T-helper 1 cell treated with Interleukin-12 subunit alpha and Interleukin-12 subunit beta and Interleukin-4 antibody, amounts not matched to agents 30 μg/mL and 1 μg/mL, for 36 hours (primary cell): ENCODE results near the gene ZC3H7B.
"Not testable (repeated sequence)": the region's sequence is repeated elsewhere in the genome, so short reads cannot be mapped to it uniquely, and the experiment has no call there.

ENCODE experiments used
- H3K27ac Mint-ChIP-seq: one replicate; pipeline ENCODE4 v1.8.0; 2021; ENCODE audit warnings: mild to moderate bottlenecking, mixed read lengths
- H3K27me3 Mint-ChIP-seq: one replicate; pipeline ENCODE4 v1.8.0; 2021; ENCODE audit warnings: low read depth, mixed read lengths
- H3K36me3 Mint-ChIP-seq: one replicate; pipeline ENCODE4 v1.8.0; 2021; ENCODE audit warnings: low read depth, mixed read lengths
- H3K4me1 Mint-ChIP-seq: one replicate; pipeline ENCODE4 v1.8.0; 2021; ENCODE audit warnings: low read depth, mixed read lengths
- H3K4me3 Mint-ChIP-seq: one replicate; pipeline ENCODE4 v1.8.0; 2021; ENCODE audit warnings: mild to moderate bottlenecking, moderate library complexity, mixed read lengths
- H3K9me3 Mint-ChIP-seq: one replicate; pipeline ENCODE4 v1.8.0; 2021; ENCODE audit warnings: mixed read lengths

The ZC3H7B gene, protein sequence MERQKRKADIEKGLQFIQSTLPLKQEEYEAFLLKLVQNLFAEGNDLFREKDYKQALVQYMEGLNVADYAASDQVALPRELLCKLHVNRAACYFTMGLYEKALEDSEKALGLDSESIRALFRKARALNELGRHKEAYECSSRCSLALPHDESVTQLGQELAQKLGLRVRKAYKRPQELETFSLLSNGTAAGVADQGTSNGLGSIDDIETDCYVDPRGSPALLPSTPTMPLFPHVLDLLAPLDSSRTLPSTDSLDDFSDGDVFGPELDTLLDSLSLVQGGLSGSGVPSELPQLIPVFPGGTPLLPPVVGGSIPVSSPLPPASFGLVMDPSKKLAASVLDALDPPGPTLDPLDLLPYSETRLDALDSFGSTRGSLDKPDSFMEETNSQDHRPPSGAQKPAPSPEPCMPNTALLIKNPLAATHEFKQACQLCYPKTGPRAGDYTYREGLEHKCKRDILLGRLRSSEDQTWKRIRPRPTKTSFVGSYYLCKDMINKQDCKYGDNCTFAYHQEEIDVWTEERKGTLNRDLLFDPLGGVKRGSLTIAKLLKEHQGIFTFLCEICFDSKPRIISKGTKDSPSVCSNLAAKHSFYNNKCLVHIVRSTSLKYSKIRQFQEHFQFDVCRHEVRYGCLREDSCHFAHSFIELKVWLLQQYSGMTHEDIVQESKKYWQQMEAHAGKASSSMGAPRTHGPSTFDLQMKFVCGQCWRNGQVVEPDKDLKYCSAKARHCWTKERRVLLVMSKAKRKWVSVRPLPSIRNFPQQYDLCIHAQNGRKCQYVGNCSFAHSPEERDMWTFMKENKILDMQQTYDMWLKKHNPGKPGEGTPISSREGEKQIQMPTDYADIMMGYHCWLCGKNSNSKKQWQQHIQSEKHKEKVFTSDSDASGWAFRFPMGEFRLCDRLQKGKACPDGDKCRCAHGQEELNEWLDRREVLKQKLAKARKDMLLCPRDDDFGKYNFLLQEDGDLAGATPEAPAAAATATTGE

DNA sequence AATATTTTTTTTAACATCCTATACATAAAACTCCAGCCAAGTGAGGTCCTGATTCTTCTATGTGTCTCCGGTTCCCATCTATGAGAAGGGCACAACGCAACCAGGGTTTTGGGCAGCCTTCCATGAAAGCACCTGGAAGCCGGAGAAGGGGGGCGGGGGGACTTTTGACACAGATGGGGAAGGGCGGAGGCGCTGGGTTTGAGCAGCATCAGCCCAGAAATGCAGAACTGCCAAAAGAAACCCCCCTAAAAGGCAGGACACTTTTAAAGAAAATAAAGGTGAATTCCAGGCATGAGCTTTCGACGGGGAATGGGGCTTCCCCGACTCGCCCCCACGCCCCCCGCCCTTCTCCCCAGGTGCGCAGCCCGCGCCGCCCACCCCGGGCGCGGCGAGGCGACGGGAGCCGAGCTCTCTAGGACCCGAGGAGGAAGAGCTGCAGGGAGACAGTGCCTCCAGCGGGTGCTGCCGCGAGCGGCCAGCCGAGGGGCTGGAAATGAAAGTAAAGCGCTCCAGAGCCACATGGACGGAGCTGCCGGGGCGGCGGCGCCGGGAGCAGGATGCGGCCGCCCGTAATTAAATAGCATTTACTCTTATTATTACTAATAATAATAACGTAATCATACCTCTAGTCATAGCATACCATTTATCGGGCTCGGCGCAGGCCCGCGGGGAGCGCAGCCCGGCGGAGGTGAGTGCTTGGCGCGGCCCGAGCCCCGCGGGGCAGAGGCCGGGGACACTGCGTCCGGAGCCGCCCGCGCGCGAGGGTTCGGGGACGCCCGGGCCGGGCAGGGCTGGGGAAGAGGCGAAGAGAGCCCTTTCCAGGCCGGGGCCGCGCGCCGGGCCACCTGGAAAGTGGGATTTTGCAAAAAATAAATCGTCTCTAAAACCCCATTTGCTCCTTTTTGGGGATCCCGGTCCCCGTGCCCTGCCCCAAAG, at the start of gene ZC3H7B:
TSS of gene ZC3H7B (plus strand) at position 441 of the 936 bp plus-strand sequence. CDS start 19,136 bp downstream, outside the sequence.
- H3K4me1 Mint-ChIP-seq, result peaks cover 34% of the 10 kb centered on the region
- peaks cover 3% of the 10 kb centered on the region for H3K36me3 Mint-ChIP-seq
- H3K9me3 Mint-ChIP-seq, result no peaks in the 10 kb centered on the region
- peak within 1 kb of the TSS; percentile 78 for H3K27ac Mint-ChIP-seq
- peak within 1 kb of the TSS; percentile 70 for H3K4me3 Mint-ChIP-seq
- no peaks in the 10 kb centered on the region for H3K27me3 Mint-ChIP-seq

DNA sequence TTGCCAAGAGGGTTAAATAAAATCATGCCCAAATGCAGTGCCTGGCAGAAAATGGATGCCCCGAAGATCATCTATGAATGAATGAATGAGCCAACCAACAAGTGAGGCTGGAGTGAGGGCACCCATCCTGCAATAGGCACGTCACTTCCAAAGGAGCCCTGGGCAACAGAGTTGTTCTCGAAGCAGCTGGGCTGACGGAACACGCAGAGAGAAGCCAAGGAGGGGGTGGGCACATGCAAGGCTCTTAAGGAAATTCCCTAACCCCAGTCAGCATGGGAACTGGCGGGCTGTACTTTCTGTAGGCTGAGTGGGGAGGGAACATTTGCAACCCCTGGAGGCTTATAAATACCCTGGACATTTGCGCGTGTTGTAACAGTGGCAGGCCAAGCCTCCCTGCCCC, 49.0 kb upstream of the ZC3H7B start:
- Mint-ChIP-seq H3K4me1 (no peaks in the 10 kb centered on the region), H3K36me3 (peaks cover 38% of the 10 kb centered on the region), H3K9me3 (no peaks in the 10 kb centered on the region)

DNA sequence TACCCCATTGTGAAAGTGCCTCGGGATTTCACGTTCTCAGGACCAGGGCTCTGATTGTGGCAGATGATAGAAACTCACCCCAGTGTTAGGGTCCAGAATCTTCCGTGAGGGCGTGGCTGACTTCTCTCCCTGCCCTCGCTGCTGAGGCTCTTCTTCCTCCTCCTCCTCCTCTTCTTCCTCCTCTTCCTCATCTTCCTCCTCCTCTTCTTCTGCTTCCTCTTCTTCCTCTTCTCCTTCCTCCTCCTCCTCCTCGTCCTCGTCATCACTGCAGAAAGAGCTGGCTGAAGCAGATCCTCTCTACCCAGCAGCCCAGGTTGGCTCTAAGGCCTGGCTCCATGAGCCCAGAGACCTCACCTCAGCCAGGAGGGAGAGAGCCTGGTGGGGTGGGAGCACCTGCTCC, 47.1 kb upstream of the ZC3H7B start:
- Mint-ChIP-seq H3K36me3 (peaks cover 36% of the 10 kb centered on the region), H3K27me3 (no peaks in the 10 kb centered on the region), H3K4me3 (no peak overlapping the region), H3K27ac (no peak overlapping the region), H3K4me1 (no peaks in the 10 kb centered on the region), H3K9me3 (no peaks in the 10 kb centered on the region)

More for the DNA sequence above, 49.0 kb upstream of the ZC3H7B start:
- H3K27me3 Mint-ChIP-seq, result no peaks in the 10 kb centered on the region
- H3K27ac Mint-ChIP-seq, result no peak overlapping the region
- no peak overlapping the region for H3K4me3 Mint-ChIP-seq

DNA sequence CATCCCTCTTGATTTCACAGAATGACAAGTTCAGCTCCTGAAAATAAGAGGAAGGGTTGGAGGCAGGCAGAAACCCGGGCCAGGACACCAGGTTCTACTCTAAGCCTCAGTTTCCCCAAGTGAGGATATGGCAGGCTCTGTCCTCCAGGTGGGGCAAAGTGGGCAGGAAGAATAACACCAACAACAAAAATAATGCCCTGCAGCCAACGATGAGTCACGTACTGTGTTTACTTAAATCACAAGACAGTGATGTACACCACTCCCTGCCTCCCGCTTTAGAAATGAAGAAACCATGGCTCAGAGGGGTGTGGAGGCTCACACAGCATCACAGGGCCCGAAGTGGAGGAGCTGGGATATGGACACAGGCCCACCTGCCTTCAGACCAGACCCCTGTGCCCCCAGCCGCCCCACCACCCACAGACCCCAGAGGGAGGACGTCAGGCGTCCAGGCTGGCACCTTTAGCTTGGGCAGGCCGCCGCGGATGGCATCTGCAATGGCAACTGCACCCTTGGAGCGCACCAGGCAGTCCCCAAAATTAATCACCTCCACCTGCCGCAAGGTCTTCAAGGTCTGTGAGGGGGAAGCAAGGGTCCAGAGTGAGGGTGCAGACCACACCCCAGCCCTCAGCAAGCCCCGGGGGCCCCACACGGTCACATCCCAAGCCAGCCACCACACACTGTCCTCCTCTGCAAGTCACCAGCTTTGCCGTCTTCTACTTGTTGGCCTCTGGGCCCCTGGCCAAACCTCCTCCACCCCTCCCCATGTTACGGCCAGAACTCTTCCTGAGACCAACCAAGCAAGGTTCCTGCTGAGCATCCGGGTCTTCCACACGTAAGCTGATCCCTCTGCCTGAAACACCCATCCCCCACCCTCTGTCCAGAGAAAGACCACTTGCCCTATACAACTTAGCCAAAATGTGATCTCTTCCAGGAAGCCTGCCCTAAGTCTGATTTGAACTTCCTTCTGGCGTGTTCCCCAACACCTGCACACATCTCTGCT, 44.8 kb upstream of the ZC3H7B start:
- Mint-ChIP-seq H3K36me3 (peaks cover 28% of the 10 kb centered on the region), H3K4me3 (no peak overlapping the region), H3K27ac (no peak overlapping the region), H3K9me3 (no peaks in the 10 kb centered on the region), H3K27me3 (no peaks in the 10 kb centered on the region), H3K4me1 (no peaks in the 10 kb centered on the region)

DNA sequence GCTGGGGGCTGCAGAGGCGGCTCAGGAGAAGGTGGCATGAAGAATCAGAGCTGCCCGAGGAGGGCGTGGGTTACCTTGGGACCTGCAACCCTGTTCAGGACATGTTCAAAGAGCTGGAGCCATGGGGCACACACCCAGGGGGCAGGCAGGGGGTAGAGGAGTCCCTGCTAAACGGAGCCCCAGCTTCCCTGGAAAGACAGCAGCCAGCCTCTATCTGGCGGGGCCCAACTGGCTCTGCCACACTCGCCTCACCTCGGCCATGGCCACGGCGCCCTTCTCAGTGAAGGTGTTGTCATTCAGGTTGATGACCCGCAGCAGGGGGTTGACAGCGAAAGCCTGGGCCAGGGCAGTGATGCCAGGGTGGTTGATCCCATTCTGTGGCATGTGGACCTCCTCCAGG, 43.6 kb upstream of the ZC3H7B start:
- Mint-ChIP-seq H3K4me3 (no peak overlapping the region), H3K4me1 (no peaks in the 10 kb centered on the region), H3K27me3 (no peaks in the 10 kb centered on the region), H3K27ac (no peak overlapping the region), H3K36me3 (peaks cover 28% of the 10 kb centered on the region), H3K9me3 (no peaks in the 10 kb centered on the region)

DNA sequence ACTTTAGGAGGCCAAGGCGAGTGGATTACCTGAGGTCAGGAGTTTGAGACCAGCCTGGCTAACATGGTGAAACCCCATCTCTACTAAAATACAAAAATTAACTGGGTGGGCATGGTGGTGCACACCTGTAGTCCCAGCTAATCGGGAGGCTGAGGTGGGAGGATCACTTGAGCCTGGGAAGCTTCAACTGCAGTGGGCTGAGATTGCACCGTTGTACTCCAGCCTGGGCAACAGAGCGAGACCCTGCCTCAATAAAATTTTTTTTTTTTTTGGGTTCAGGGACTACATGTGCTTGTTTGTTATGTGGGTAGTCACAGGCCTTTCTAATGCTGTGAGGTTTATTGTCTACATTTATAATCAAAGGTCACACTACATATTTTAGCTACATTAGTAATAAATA, 41.6 kb upstream of the ZC3H7B start:
- H3K9me3 Mint-ChIP-seq, H3K4me1 Mint-ChIP-seq, H3K27me3 Mint-ChIP-seq, H3K27ac Mint-ChIP-seq, H3K4me3 Mint-ChIP-seq: not testable (repeated sequence)
- peaks cover 32% of the 10 kb centered on the region for H3K36me3 Mint-ChIP-seq

DNA sequence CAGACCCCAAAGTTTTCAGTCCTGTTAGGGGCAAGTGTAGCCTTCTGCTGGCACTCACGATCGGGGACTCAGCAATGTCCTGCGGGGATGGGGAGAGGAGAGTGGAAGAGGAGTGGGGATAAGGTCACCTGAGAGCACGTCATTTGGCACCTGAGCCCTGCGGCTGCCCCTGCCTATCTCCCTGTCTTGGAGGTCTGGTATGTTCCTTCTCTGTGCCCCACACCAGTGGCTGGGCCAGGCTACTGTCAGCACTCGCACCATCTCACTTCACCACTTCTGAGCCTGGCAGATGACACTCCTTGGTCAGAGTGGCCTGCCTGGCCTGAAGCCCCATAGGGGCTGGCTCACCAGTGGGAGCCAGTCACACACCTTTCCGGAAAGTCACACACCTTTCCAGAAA, 40.5 kb upstream of the ZC3H7B start:
- Mint-ChIP-seq H3K36me3 (peaks cover 31% of the 10 kb centered on the region), H3K4me3 (no peak overlapping the region), H3K9me3 (no peaks in the 10 kb centered on the region), H3K27me3 (no peaks in the 10 kb centered on the region), H3K4me1 (peaks cover 2% of the 10 kb centered on the region), H3K27ac (no peak overlapping the region)

DNA sequence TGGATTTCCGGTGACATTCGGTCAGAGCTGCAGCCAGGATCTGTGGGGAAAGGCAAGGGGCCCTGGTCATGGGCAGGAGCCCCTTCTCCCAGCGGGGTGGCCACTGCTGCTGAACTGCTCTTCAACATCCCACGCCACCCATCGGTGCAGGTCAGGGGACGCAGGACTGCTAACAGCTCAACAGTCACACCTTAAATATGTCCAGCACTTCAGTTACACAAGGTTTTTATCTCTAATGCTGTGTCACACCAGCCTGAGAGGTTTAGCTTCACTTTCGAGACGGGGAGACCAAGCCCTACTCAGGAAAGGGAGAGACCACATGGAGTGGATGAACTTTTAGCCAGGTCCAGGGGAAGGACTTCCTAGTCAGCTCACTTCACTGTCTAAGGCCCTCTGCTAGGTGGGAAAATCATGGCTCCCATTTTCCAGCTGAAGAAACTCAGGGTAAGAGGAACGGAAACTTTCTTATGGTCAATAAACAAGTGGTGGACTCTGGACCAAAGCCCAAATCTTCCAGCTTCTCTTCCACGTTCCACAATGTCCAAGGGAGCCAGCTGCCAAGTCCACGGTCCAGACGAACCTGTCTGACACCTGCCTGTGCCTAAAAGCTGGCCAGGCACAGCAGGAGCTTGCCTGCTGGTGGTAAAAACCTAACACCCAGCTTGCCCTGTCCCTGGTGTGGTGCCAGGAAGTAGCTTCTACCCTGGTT, 39.6 kb upstream of the ZC3H7B start:
- H3K4me1 Mint-ChIP-seq, result peaks cover 2% of the 10 kb centered on the region
- no peaks in the 10 kb centered on the region for H3K27me3 Mint-ChIP-seq
- no peak overlapping the region for H3K27ac Mint-ChIP-seq
- peaks cover 32% of the 10 kb centered on the region for H3K36me3 Mint-ChIP-seq
- no peaks in the 10 kb centered on the region for H3K9me3 Mint-ChIP-seq
- H3K4me3 Mint-ChIP-seq, result no peak overlapping the region

DNA sequence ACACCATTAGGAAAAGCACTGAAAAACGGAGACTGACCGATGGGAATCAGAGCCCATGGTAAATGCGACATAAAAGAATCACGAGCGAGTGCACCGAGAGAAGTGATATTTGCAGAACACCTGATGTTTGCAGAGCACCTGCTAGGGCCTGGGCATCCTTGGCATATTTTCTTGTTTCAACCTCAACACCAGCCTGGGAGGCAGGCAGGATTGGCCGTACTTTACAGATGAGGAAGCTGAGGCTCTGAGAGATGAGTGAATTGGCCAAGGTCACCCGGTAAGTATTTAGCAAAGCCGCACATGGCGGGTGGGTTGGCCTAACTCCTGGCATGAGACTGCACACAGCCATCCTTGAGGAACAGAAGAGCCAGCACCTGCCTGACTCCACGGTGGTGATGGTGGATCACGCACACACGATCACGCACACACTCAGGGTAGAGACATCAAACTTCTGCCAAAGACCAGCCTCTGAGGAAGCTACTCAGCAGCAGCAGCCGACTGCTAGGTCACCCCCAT, 39.0 kb upstream of the ZC3H7B start:
- H3K27ac Mint-ChIP-seq, result no peak overlapping the region

DNA sequence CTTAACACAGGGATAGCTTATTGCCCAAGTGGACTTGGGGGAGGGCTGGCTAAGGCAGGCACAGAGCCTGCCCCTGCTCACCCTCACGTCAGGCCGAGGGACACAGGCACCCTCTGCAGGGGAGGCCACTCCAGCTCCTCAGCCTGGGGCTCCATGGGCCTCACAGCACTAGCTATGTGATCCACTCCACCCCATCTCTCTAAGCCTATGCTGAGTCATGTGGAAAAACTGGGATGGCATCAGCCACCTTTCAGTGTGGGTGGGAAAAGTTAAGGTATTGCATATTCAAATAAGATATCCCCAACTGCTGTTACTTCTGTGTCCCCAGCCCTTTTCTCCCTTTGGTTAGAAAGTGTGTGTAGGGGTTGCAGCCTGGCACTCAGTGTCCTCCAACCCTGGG, 37.6 kb upstream of the ZC3H7B start:
- Mint-ChIP-seq H3K4me3 (no peak overlapping the region), H3K4me1 (peaks cover 2% of the 10 kb centered on the region), H3K27ac (no peak overlapping the region), H3K9me3 (no peaks in the 10 kb centered on the region), H3K36me3 (peaks cover 28% of the 10 kb centered on the region), H3K27me3 (no peaks in the 10 kb centered on the region)

More for the DNA sequence above, 39.0 kb upstream of the ZC3H7B start:
- H3K36me3 Mint-ChIP-seq, result peaks cover 27% of the 10 kb centered on the region
- no peaks in the 10 kb centered on the region for H3K27me3 Mint-ChIP-seq
- H3K9me3 Mint-ChIP-seq, result no peaks in the 10 kb centered on the region
- H3K4me1 Mint-ChIP-seq, result peaks cover 2% of the 10 kb centered on the region
- no peak overlapping the region for H3K4me3 Mint-ChIP-seq

DNA sequence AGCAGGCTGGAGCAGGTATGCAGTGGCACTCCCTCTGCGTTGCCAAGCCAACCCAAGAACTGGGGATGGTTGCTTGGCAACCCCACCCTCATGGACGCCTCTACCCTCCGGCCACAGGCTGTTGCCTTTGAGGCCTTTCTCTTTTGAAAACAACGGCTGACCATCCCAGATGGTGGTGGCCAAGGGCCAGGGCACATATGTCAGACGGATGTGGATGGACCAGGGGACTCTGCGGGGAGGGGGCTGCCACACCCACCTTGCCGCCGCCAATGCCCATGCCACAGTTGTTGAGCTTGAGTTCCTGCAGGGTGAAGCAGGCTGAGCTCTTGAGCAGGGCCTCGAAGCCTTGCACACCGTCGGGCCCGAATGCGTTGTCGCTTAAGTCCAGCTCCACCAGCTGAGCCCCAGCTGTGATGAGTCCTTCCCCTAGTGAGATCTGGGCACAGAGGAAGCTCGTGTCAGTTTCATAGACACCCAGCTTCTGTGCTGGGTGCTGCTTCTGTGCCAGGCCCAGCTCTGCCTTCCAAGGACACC, 36.9 kb upstream of the ZC3H7B start:
- peaks cover 2% of the 10 kb centered on the region for H3K4me1 Mint-ChIP-seq
- peaks cover 32% of the 10 kb centered on the region for H3K36me3 Mint-ChIP-seq
- no peaks in the 10 kb centered on the region for H3K9me3 Mint-ChIP-seq
- no peaks in the 10 kb centered on the region for H3K27me3 Mint-ChIP-seq
- no peak overlapping the region for H3K4me3 Mint-ChIP-seq
- H3K27ac Mint-ChIP-seq, result no peak overlapping the region

DNA sequence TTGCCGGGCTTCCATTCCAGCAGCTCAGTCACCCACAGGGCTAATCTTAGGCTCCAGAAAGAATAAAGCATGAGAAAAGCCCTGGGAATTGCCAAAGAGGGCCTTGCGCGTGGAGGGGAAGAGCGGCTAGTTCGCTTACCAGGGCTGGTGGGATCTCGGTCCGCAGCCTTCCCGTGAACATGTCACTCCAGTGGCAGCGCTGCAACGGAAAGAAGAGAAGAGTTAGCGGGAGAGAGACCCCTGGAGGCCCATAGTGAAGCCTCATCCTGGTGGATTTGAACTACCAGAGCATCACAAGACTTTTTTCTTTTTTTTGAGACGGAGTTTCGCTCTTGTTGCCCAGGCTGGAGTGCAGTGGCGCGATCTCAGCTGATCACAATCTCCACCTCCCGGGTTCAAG, 33.4 kb upstream of the ZC3H7B start:
- H3K36me3 Mint-ChIP-seq, result peaks cover 28% of the 10 kb centered on the region
- H3K4me3 Mint-ChIP-seq, result no peak overlapping the region
- H3K27me3 Mint-ChIP-seq, result no peaks in the 10 kb centered on the region
- no peaks in the 10 kb centered on the region for H3K9me3 Mint-ChIP-seq
- H3K27ac Mint-ChIP-seq, result no peak overlapping the region
- H3K4me1 Mint-ChIP-seq, result peaks cover 2% of the 10 kb centered on the region
